Thyroid gland (tissue), 4 donors: ENCODE data around the gene SNRPA1. TPM values are rescaled to one million over a fixed set of nuclear protein-coding genes. Genes with fewer than 3 reads are reported as not detected.
A peak's percentile ranks its signal among the peaks of the same experiment; 100 is the strongest.

Source experiments
- DNase-seq, 2 donors: peaks; one replicate each; pipeline ENCODE4 v3.0.0-alpha.2; 2019
- H3K27ac ChIP-seq, 3 donors: fragments of 200-600 bp; sonication (generic); 1 replicate in 2 of 3; 2 replicates in 1 of 3; pipeline ENCODE4 v1.5.1; 2016 to 2019; ENCODE audit warnings: mild to moderate bottlenecking in 1 of 3, moderate library complexity in 1 of 3
- H3K27me3 ChIP-seq: fragments of 200-600 bp; sonication (generic); one replicate; pipeline ENCODE4 v1.5.1; 2019
- H3K36me3 ChIP-seq, 2 donors: fragments of 200-600 bp; sonication (generic); one replicate each; pipeline ENCODE4 v1.5.1; 2016 to 2019
- H3K4me1 ChIP-seq, 2 donors: fragments of 200-600 bp; sonication (generic); one replicate each; pipeline ENCODE4 v1.5.1; 2017 to 2019
- H3K4me3 ChIP-seq, 3 donors: fragments of 200-600 bp; sonication (generic); replicated peaks in 1 of 3; 1 replicate in 2 of 3; 2 replicates in 1 of 3; pipeline ENCODE4 v1.5.1; 2016; ENCODE audit warnings: mild to moderate bottlenecking in 1 of 3
- H3K9me3 ChIP-seq: fragments of 200-600 bp; sonication (generic); one replicate; pipeline ENCODE4 v1.5.1; 2017
- CTCF ChIP-seq, 6 experiments: fragments of 200-600 bp in 3 of 6; fragments of 450-650 bp in 3 of 6; sonication (generic) in 3 of 6; IDR thresholded peaks; one replicate each; pipeline ENCODE4 v1.5.1; 2016 to 2019; ENCODE audit warnings: antibody characterized with exemption in 6 of 6, mild to moderate bottlenecking in 2 of 6, inconsistent platforms in 1 of 6, moderate library complexity in 1 of 6
- POLR2A ChIP-seq, 2 donors: fragments of 450-650 bp; IDR thresholded peaks; one replicate each; pipeline ENCODE4 v1.6.1; 2017; ENCODE audit warnings: antibody characterized with exemption in 2 of 2, mild to moderate bottlenecking in 2 of 2, moderate library complexity in 1 of 2
- WGBS, 2 donors: methylation state at CpG; one replicate each; pipeline ENCODE4 v1.1.5; 2017; 5-methylcytosine and 5-hydroxymethylcytosine counted together
- intact Hi-C: fragments of 100-400 bp; cut with DNase I; formaldehyde crosslinking; loops from one replicate; pipeline ENCODE4 v1.15.1; 2023
- total RNA-seq, 4 donors: library from RNA; depleted of rRNA; stranded (reverse); fragments of >200 nt; gene quantifications; one replicate each; pipeline ENCODE4 v1.2.3, GENCODE V29; 2016

Gene SNRPA1
- total RNA-seq, 4 donors from 2014 or later = 34.8 to 111 (median 71.1) TPM

DNA sequence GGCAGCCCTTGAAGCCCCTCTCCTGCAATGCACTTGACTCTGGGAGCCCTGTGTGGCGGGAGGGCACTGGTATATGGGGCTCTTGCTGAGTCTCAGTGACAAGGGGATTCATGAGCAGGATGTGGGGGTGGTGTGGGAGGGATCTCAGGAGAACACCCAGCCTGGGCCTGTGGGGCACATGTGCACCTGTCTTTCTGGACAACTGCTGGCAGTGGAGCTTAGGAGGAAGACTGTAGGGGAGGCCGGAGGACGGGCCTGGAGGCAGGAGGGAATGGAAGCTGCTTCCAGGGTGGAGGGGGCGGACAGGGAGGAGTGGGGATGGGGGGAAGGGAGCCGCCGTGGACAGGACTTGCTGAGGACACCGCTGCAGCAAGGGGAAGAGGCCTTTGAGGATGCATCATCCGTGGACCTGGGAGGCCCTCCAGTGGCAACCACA is 10.8 kb upstream of the SNRPA1 start:
- DNase-seq = no peak
- intact Hi-C loops = no loop called here
- 83 to 87% methylated on average over 8 of the region's 8 CpGs for WGBS, 2 donors

DNA sequence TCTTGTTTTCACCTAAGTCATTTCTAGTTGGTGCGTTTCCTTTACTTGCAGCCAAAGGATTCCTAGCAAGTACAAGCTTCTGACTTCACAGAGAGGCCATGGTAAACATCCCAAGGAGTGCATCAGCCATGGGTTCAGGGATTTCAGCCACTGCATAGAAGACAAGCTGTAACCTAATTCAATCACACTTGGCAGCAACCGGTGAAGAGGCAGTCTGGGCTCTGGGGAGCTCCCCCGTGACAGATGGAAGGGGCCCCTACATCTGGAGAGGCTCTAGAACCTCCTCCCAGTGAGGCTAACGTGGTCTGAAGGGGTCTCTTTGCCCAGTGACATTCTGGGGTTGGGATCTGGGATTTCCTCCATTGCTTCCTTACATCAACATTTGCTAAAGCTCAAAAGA is 8.4 kb upstream of the SNRPA1 start:
- Histone ChIP-seq H3K4me3 (no peak overlapping the region), H3K9me3 (no peaks in the 10 kb centered on the region), H3K4me1 (no peaks in the 10 kb centered on the region), H3K36me3 (no peaks in the 10 kb centered on the region), H3K27ac (no peak overlapping the region), H3K27me3 (no peaks in the 10 kb centered on the region)
- TF ChIP-seq POLR2A (IDR thresholded peaks at IDR 0.05) = no peak
- TF ChIP-seq CTCF (IDR thresholded peaks at IDR 0.05) = no peak
- DNase-seq = no peak
- intact Hi-C loops = loop anchor here (5.0 kb wide), 1 partner anchor 334 kb away; no protein-coding TSS in a partner anchor
- 64 to 83% methylated on average over 4 of the region's 4 CpGs for WGBS, 2 donors

More for the DNA sequence above, 10.8 kb upstream of the SNRPA1 start:
- Histone ChIP-seq H3K36me3 (no peaks in the 10 kb centered on the region), H3K9me3 (no peaks in the 10 kb centered on the region), H3K4me3 (no peak overlapping the region), H3K4me1 (no peaks in the 10 kb centered on the region), H3K27me3 (no peaks in the 10 kb centered on the region), H3K27ac (no peak overlapping the region)
- TF ChIP-seq POLR2A (IDR thresholded peaks at IDR 0.05) (no peak), CTCF (IDR thresholded peaks at IDR 0.05) (no peak)

DNA sequence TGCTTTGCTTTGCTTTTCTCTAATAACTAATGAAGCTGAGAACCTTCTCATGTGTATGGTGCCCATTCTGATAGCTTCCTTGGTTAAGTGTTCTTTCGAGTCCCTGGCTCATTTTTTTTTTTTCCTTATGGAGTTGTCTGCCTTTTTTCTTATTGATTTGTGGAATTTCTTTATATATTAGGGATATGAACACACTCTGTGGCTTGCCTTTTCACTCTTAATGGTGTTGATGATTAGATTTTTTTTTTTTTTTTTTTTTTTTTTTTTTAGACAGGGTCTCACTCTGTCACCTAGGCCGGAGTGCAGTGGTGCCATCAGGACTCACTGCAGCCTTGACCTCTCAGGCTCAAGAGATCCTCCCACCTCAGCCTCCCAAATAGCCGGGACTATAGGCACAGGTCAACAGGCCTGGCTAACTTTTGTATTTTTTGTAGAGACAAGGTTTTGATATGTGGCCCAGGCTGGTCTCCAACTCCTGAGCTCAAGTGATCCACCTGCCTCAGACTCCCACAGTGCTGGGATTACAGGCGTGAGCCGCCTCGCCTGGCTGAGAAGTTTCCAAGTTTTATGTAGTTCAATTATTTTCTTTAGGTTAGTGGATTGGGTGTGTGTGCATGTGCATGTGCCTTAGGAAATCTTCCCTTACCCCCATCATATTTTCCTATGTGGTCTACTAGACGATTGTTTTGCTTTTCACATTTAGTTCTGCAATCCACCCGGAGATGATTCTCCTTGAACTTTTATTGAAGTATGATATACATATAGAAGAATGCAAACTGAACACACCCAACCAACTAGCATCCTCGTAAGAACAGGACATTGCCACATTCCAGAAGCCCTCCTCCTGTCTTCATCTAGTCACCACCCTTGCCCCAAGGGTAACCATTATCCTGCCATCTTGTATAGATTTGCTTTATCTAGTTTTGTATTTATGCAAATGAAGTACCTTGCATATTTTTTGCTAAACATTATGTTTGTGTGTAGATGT is 1.7 kb upstream of the SNRPA1 start:
- peaks cover 12 to 20% of the 10 kb centered on the region in 2 donors for H3K4me1 ChIP-seq
- H3K27ac ChIP-seq = no peak overlapping the region
- no peaks in the 10 kb centered on the region for H3K9me3 ChIP-seq
- intact Hi-C loops = no loop called here
- 93 to 95% methylated on average over 9 of the region's 9 CpGs for WGBS, 2 donors
- DNase-seq = no peak
- TF ChIP-seq CTCF (IDR thresholded peaks at IDR 0.05) = no peak
- no peak for TF ChIP-seq POLR2A (IDR thresholded peaks at IDR 0.05)
- H3K27me3 ChIP-seq = no peaks in the 10 kb centered on the region
- no peak overlapping the region for H3K4me3 ChIP-seq
- H3K36me3 ChIP-seq = no peaks in the 10 kb centered on the region

GRCh38 chr15:101295607-101296161 is 636 bp upstream of the SNRPA1 start:
- no peaks in the 10 kb centered on the region for H3K27me3 ChIP-seq
- no peak for DNase-seq
- intact Hi-C loops = no loop called here
- 3 to 4% methylated on average over 19 to 20 of the region's 20 CpGs for WGBS, 2 donors
- H3K4me3 ChIP-seq = peak overlapping the region; percentile 19 to 76 (median 56)
- peak overlapping the region in 1 of 3 donors; percentile 90 for H3K27ac ChIP-seq
- H3K4me1 ChIP-seq = peaks cover 12 to 20% of the 10 kb centered on the region in 2 donors
- H3K9me3 ChIP-seq = no peaks in the 10 kb centered on the region
- TF ChIP-seq POLR2A (IDR thresholded peaks at IDR 0.05) = no peak
- TF ChIP-seq CTCF (IDR thresholded peaks at IDR 0.05) = no peak
- H3K36me3 ChIP-seq = no peaks in the 10 kb centered on the region

DNA sequence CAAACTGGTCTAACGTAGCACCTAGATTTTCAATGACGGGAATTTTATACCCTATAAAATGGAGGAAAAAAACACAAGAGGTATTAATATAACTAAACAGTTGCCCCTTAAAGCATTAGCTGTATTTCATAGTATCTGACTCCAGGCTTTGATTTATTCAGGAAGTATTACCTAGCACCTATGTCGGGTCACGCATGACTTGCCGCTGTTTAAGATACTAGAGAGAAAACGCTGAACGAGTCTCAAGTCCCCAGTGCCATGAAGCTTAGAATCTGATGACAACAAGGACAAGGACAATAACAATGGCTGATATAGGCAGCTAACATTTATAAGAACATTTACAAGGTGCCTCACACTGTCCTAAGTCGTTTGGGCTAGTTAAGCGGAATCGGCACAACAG is 1.9 kb downstream of the SNRPA1 start:
- intact Hi-C loops = no loop called here
- 44 to 51% methylated on average over 10 of the region's 10 CpGs for WGBS, 2 donors
- no peak for DNase-seq
- no peaks in the 10 kb centered on the region for H3K36me3 ChIP-seq
- H3K27ac ChIP-seq = no peak overlapping the region
- H3K4me3 ChIP-seq = peak overlapping the region in 1 of 3 donors; percentile 76
- H3K4me1 ChIP-seq = peaks cover 12 to 20% of the 10 kb centered on the region in 2 donors
- TF ChIP-seq POLR2A (IDR thresholded peaks at IDR 0.05) (no peak), CTCF (IDR thresholded peaks at IDR 0.05) (no peak)
- no peaks in the 10 kb centered on the region for H3K27me3 ChIP-seq
- H3K9me3 ChIP-seq = no peaks in the 10 kb centered on the region
